ENCODE results near the gene FOS. TPM values are rescaled to one million over a fixed set of nuclear protein-coding genes. Genes with fewer than 3 reads are reported as not detected.

Gene FOS
- polyA plus RNA-seq, 1 donor = 1,610 TPM

- Histone ChIP-seq H3K36me3 (ENCODE audit: control insufficient read depth, insufficient read depth, low read length) (no peaks in the 10 kb centered on the region), H3K4me3 (ENCODE audit: low read length) (no peak overlapping the region), H3K9me3 (ENCODE audit: control insufficient read depth, low read depth, low read length) (no peaks in the 10 kb centered on the region), H3K27ac (ENCODE audit: low read length) (no peak overlapping the region), H3K4me1 (ENCODE audit: control insufficient read depth, insufficient read depth, low read length) (peaks cover 4% of the 10 kb centered on the region), H3K27me3 (ENCODE audit: control insufficient read depth, insufficient read depth, low read length) (no peaks in the 10 kb centered on the region)
- DNase-seq = no peak
- 100% methylated on average over 1 of the region's 5 CpGs for WGBS (ENCODE audit: insufficient coverage, low lambda C conversion rate)
These were observed 34.7 kb downstream of the FOS start for GRCh38 chr14:75313294-75313693.

- Histone ChIP-seq H3K4me3 (ENCODE audit: low read length) (no peak overlapping the region), H3K27me3 (ENCODE audit: control insufficient read depth, insufficient read depth, low read length) (no peaks in the 10 kb centered on the region), H3K36me3 (ENCODE audit: control insufficient read depth, insufficient read depth, low read length) (no peaks in the 10 kb centered on the region), H3K9me3 (ENCODE audit: control insufficient read depth, low read depth, low read length) (no peaks in the 10 kb centered on the region), H3K4me1 (ENCODE audit: control insufficient read depth, insufficient read depth, low read length) (peaks cover 4% of the 10 kb centered on the region), H3K27ac (ENCODE audit: low read length) (no peak overlapping the region)
- no peak for DNase-seq
- WGBS (ENCODE audit: insufficient coverage, low lambda C conversion rate) = no CpG with 5 or more reads among the region's 4 CpGs
These were observed 36.5 kb downstream of the FOS start for GRCh38 chr14:75315144-75315543.

GRCh38 chr14:75317148-75317547, 38.5 kb downstream of the FOS start:
- peaks cover 4% of the 10 kb centered on the region for H3K4me1 ChIP-seq (ENCODE audit: control insufficient read depth, insufficient read depth, low read length)
- no peak overlapping the region for H3K27ac ChIP-seq (ENCODE audit: low read length)
- no peaks in the 10 kb centered on the region for H3K36me3 ChIP-seq (ENCODE audit: control insufficient read depth, insufficient read depth, low read length)
- 71% methylated on average over 1 of the region's 4 CpGs for WGBS (ENCODE audit: insufficient coverage, low lambda C conversion rate)
- no peak overlapping the region for H3K4me3 ChIP-seq (ENCODE audit: low read length)
- H3K27me3 ChIP-seq (ENCODE audit: control insufficient read depth, insufficient read depth, low read length) = no peaks in the 10 kb centered on the region
- no peaks in the 10 kb centered on the region for H3K9me3 ChIP-seq (ENCODE audit: control insufficient read depth, low read depth, low read length)
- DNase-seq = no peak

GRCh38 chr14:75318353-75318752, 39.7 kb downstream of the FOS start:
- no peak overlapping the region for H3K4me3 ChIP-seq (ENCODE audit: low read length)
- peaks cover 4% of the 10 kb centered on the region for H3K4me1 ChIP-seq (ENCODE audit: control insufficient read depth, insufficient read depth, low read length)
- H3K9me3 ChIP-seq (ENCODE audit: control insufficient read depth, low read depth, low read length) = no peaks in the 10 kb centered on the region
- no peaks in the 10 kb centered on the region for H3K27me3 ChIP-seq (ENCODE audit: control insufficient read depth, insufficient read depth, low read length)
- peak overlapping the region; percentile 19 for H3K27ac ChIP-seq (ENCODE audit: low read length)
- H3K36me3 ChIP-seq (ENCODE audit: control insufficient read depth, insufficient read depth, low read length) = no peaks in the 10 kb centered on the region
- peak; percentile 48 to 59 for DNase-seq

GRCh38 chr14:75319021-75319420, 40.4 kb downstream of the FOS start:
- H3K4me1 ChIP-seq (ENCODE audit: control insufficient read depth, insufficient read depth, low read length) = peaks cover 4% of the 10 kb centered on the region
- H3K36me3 ChIP-seq (ENCODE audit: control insufficient read depth, insufficient read depth, low read length) = no peaks in the 10 kb centered on the region
- no peaks in the 10 kb centered on the region for H3K9me3 ChIP-seq (ENCODE audit: control insufficient read depth, low read depth, low read length)
- H3K27me3 ChIP-seq (ENCODE audit: control insufficient read depth, insufficient read depth, low read length) = no peaks in the 10 kb centered on the region
- H3K4me3 ChIP-seq (ENCODE audit: low read length) = no peak overlapping the region
- DNase-seq = no peak
- whole genome bisulfite sequencing (ENCODE audit: insufficient coverage, low lambda C conversion rate) = no CpG with 5 or more reads among the region's 2 CpGs
- no peak overlapping the region for H3K27ac ChIP-seq (ENCODE audit: low read length)

- Histone ChIP-seq H3K4me3 (ENCODE audit: low read length) (no peak overlapping the region), H3K4me1 (ENCODE audit: control insufficient read depth, insufficient read depth, low read length) (peaks cover 4% of the 10 kb centered on the region), H3K9me3 (ENCODE audit: control insufficient read depth, low read depth, low read length) (no peaks in the 10 kb centered on the region), H3K27me3 (ENCODE audit: control insufficient read depth, insufficient read depth, low read length) (no peaks in the 10 kb centered on the region), H3K27ac (ENCODE audit: low read length) (no peak overlapping the region), H3K36me3 (ENCODE audit: control insufficient read depth, insufficient read depth, low read length) (no peaks in the 10 kb centered on the region)
- DNase-seq = no peak
- WGBS (ENCODE audit: insufficient coverage, low lambda C conversion rate) = no CpG with 5 or more reads among the region's 7 CpGs
These were observed 41.6 kb downstream of the FOS start for GRCh38 chr14:75320196-75320595.

- Histone ChIP-seq H3K4me3 (ENCODE audit: low read length) (no peak overlapping the region), H3K27me3 (ENCODE audit: control insufficient read depth, insufficient read depth, low read length) (no peaks in the 10 kb centered on the region), H3K36me3 (ENCODE audit: control insufficient read depth, insufficient read depth, low read length) (no peaks in the 10 kb centered on the region), H3K27ac (ENCODE audit: low read length) (no peak overlapping the region), H3K9me3 (ENCODE audit: control insufficient read depth, low read depth, low read length) (no peaks in the 10 kb centered on the region), H3K4me1 (ENCODE audit: control insufficient read depth, insufficient read depth, low read length) (peaks cover 4% of the 10 kb centered on the region)
- no peak for DNase-seq
- no CpG with 5 or more reads among the region's 1 CpG for WGBS (ENCODE audit: insufficient coverage, low lambda C conversion rate)
These were observed 44.1 kb downstream of the FOS start for GRCh38 chr14:75322746-75323145.

GRCh38 chr14:75323571-75323970, 44.9 kb downstream of the FOS start:
- no peak for DNase-seq
- 80% methylated on average over 1 of the region's 6 CpGs for WGBS (ENCODE audit: insufficient coverage, low lambda C conversion rate)
- Histone ChIP-seq H3K9me3 (ENCODE audit: control insufficient read depth, low read depth, low read length) (no peaks in the 10 kb centered on the region), H3K4me3 (ENCODE audit: low read length) (no peak overlapping the region), H3K27ac (ENCODE audit: low read length) (no peak overlapping the region), H3K27me3 (ENCODE audit: control insufficient read depth, insufficient read depth, low read length) (peaks cover 3% of the 10 kb centered on the region), H3K36me3 (ENCODE audit: control insufficient read depth, insufficient read depth, low read length) (no peaks in the 10 kb centered on the region), H3K4me1 (ENCODE audit: control insufficient read depth, insufficient read depth, low read length) (no peaks in the 10 kb centered on the region)

GRCh38 chr14:75328558-75329155, 50.0 kb downstream of the FOS start:
- Histone ChIP-seq H3K9me3 (ENCODE audit: control insufficient read depth, low read depth, low read length) (no peaks in the 10 kb centered on the region), H3K4me1 (ENCODE audit: control insufficient read depth, insufficient read depth, low read length) (no peaks in the 10 kb centered on the region), H3K36me3 (ENCODE audit: control insufficient read depth, insufficient read depth, low read length) (no peaks in the 10 kb centered on the region), H3K27ac (ENCODE audit: low read length) (no peak overlapping the region), H3K4me3 (ENCODE audit: low read length) (no peak overlapping the region), H3K27me3 (ENCODE audit: control insufficient read depth, insufficient read depth, low read length) (peaks cover 3% of the 10 kb centered on the region)
- DNase-seq = no peak
- WGBS (ENCODE audit: insufficient coverage, low lambda C conversion rate) = no CpG with 5 or more reads among the region's 5 CpGs

GRCh38 chr14:75329369-75329768, 50.7 kb downstream of the FOS start:
- Histone ChIP-seq H3K9me3 (ENCODE audit: control insufficient read depth, low read depth, low read length) (no peaks in the 10 kb centered on the region), H3K4me3 (ENCODE audit: low read length) (no peak overlapping the region), H3K36me3 (ENCODE audit: control insufficient read depth, insufficient read depth, low read length) (no peaks in the 10 kb centered on the region), H3K27me3 (ENCODE audit: control insufficient read depth, insufficient read depth, low read length) (peaks cover 3% of the 10 kb centered on the region), H3K27ac (ENCODE audit: low read length) (no peak overlapping the region), H3K4me1 (ENCODE audit: control insufficient read depth, insufficient read depth, low read length) (no peaks in the 10 kb centered on the region)
- peak; percentile 20 to 52 for DNase-seq

GRCh38 chr14:75331471-75331870, 52.8 kb downstream of the FOS start:
- Histone ChIP-seq H3K27me3 (ENCODE audit: control insufficient read depth, insufficient read depth, low read length) (peaks cover 3% of the 10 kb centered on the region), H3K9me3 (ENCODE audit: control insufficient read depth, low read depth, low read length) (no peaks in the 10 kb centered on the region), H3K4me1 (ENCODE audit: control insufficient read depth, insufficient read depth, low read length) (no peaks in the 10 kb centered on the region), H3K4me3 (ENCODE audit: low read length) (no peak overlapping the region), H3K27ac (ENCODE audit: low read length) (no peak overlapping the region), H3K36me3 (ENCODE audit: control insufficient read depth, insufficient read depth, low read length) (no peaks in the 10 kb centered on the region)
- WGBS (ENCODE audit: insufficient coverage, low lambda C conversion rate) = no CpG with 5 or more reads among the region's 1 CpG
- DNase-seq = no peak
